ENCODE results near the gene ST3GAL4.
"Not testable (repeated sequence)": the region's sequence is repeated elsewhere in the genome, so short reads cannot be mapped to it uniquely, and the experiment has no call there.

The ST3GAL4 gene, protein sequence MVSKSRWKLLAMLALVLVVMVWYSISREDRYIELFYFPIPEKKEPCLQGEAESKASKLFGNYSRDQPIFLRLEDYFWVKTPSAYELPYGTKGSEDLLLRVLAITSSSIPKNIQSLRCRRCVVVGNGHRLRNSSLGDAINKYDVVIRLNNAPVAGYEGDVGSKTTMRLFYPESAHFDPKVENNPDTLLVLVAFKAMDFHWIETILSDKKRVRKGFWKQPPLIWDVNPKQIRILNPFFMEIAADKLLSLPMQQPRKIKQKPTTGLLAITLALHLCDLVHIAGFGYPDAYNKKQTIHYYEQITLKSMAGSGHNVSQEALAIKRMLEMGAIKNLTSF

DNA sequence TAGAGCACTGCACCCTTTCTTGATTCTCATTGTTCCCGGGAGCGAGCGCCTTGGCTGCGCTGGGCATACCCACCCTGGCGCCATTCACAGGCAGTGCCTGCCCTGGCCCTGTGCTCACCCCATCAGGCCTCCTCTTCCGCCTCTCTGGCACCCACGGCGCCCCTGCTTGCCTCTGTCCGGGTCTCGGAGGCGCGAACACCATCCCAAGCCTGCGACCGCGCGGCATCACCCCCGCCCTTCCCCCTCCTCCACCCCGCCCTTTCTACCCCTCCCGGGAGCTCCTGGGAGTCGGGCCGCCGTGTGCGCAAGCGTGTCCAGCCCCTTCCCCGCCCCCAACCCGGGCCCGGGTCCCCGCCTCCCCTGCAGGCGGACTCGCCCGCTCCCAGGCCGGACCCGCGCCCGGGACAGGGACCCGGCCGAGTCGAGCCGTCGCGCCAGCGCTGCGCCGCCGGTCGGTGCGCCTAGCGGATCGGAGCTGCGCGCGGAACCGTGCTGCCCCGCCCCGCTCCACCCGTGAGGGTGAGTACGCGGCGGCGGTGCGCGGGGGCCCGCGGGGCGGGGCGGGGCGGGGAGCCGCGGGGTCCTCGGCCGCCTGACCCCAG is at the start of gene ST3GAL4:
ST3GAL4 (plus strand) TSS at position 363 of the 602 bp plus-strand sequence. CDS start 50,470 bp downstream, outside the sequence.
- DNase-seq, result peak; percentile 67 to 88 (median 83)

DNA sequence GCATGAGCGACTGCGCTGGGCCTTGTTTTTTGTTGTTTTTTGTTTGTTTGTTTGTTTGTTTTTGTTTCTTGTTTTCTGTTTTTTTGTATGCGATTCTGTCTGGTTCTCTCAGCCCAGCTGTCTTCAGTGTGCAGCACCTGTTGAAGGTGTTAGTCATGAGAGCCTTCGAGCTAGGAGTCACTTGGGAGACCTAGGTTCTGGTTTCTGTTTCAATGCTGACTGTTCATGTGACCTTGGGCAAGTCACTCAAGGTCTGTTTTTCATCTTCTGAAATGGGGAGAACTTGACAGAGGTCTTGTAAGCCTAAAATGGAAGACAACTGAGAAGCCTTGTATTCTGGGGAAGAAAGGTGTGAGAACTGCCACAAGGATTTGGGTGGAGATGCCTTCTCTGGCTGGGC is 49.8 kb upstream of the ST3GAL4 start:
- DNase-seq, result no peak

DNA sequence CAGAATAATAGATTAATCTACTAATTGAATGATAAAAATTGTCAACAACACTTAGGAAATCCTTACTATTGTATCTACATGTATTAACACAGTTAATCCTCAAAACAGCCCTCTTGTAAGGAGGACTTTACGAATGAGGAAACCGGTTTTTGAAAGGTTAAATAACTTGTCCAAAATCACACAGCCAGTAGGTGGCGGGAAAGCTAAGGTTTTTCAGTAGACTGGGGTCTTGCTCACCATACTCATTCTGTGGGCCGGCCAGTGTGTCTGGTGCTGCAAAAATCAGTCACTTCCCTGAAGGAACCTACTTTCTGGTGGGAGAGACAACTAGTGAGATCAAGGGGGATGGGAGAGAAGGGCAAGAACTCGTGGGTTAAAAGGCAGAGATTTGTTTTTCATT is 47.8 kb upstream of the ST3GAL4 start:
- DNase-seq, result peak in 2 of 3 experiments; percentile 18 to 52

DNA sequence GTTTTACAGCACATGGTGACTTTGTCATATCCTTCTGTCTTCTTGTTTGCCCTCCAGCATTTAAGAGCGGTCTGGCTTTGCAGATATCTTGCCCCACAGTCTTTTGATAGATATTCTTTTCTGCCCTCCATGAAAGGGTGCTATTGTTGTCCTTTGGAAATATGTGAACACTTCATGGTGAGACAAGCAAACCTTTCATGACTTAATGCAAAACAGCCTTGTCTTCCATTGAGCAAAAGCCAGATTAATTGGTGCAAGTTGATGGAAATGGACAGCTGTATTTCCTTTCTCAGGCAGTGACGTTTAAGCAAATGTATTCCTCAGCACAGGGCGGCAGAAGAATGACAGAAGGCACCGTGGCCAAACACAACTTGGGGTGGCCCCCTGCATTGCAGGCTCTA is 47.2 kb upstream of the ST3GAL4 start:
- no peak for DNase-seq

DNA sequence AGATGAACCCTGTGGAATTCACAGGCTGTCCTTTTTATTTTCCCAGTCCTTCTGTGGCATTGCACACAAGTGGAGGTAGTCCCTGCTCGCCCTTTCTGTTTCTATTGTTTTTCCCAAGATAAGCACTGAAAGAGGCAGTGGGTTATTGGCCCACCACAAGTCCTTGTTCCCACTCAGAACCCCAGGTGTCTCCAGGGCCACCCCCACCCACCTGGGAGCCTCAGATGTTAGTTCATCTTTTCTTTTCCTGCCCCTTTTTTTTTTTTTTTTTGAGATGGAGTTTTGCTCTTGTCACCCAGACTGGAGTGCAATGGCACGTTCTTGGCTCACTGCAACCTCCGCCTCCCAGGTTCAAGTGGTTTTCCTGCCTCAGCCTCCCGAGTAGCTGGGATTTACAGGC is 46.7 kb upstream of the ST3GAL4 start:
- not testable (repeated sequence) for DNase-seq

DNA sequence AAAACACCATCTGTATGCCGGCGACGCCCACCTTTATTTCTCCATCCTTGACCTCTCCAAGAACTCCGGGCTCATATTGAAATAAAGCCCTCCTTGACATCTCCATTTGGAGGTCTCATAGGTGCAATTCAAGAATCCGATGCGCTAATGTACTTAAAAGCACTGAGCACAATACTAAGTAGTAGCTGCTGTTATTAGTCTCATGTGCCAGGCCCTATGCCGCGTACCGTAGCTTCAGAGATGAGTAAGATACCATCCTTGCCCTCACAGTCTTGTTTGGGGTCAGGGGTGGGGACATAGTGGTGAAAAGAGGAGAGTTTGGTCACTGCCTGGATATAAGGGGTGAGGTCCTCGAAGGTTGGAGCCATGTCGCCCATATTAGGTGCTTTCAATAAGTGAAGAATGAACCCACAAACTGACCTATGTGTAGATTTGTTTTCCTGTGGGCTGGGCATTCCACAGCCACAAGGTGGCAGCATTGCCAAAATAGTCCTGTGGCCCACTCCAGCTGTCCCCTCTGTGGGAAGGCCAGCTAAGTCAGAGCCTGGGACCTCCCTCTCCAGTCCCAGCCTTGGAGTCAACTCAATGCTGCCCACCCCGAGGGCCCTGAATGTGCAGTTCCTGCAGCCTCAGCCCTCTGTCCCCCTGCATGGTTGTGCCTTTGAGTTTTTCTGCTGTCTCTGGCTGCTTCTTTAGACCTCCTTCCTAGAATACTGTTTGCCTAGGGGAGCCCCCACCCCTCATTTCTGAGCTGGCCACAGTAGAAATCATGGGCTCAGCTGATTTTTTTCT is 45.1 kb upstream of the ST3GAL4 start:
- DNase-seq, result peak; percentile 54 to 81 (median 63)

DNA sequence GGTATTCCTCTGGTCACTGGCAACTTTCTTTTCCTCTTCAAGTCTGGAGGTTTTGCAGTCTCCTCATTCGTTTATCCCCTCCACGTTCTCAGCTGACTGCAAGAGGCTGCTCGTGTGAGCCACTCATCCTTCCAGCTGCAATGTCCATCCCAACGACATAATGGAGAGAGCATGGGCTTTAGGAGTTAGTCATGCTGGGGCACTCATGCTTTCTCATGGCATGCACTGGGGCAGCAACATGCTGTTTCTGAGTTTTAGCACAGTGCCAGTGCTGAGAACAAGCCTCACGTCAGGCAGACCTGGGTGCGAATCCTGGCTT is 44.5 kb upstream of the ST3GAL4 start:
- DNase-seq, result no peak

DNA sequence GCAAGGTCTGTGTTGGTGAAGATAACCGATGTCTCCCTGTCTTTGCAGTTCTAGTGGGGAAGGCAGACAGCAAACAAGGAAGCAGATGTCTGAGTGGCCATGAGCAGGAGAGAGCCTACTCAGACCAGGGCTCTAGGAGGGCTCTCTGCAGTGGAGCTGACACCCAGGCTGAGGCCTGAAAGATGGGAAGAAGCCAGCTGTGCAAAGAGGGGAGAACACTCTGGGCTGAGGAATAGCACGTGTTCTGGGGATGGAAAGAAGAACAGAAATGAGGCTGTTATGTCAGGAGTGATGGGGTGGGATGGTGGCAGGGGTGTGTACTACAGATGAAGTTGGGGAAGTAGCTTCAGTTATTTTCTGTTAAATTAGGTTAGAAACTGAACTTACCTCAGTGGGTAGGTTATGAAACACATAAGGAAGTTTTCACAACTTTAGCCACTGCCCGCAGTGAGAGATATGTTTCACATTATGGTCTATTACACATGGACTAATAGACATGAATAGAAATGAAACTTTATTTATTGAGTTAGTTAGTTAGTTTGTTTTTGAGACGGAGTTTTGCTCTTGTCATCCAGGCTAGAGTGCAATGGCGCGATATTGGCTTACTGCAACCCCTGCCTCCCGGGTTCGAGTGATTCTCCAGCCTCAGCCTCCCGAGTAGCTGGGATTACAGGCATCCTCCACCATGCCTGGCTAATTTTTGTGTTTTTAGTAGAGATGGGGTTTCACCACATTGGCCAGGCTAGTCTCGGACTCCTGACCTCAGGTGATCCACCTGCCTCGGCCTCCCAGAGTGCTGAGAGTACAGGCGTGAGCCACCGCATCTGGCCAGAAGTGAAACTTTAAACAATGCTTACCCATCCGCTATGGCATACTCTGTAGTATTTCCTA is 43.8 kb upstream of the ST3GAL4 start:
- no peak for DNase-seq

DNA sequence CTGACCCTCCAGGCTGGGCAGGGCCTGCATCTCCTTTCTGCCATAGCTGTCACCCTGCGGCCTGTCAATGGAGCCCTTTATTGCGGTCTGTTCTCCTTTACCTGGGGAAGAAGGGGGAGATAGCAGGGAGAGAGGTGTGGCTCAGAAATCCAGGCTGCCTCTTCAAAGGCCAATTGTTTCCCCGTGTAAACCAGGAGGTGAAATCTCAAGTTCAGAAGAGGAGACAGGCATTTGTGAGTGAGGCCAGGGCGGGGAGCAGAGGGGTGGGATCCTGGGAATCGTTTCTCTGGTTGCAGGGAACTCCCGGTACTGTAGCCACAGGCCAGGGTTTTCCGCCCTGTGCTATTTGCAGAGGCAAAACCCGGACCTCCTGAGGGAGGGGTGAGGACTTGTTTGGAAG is 42.5 kb upstream of the ST3GAL4 start:
- DNase-seq, result no peak

DNA sequence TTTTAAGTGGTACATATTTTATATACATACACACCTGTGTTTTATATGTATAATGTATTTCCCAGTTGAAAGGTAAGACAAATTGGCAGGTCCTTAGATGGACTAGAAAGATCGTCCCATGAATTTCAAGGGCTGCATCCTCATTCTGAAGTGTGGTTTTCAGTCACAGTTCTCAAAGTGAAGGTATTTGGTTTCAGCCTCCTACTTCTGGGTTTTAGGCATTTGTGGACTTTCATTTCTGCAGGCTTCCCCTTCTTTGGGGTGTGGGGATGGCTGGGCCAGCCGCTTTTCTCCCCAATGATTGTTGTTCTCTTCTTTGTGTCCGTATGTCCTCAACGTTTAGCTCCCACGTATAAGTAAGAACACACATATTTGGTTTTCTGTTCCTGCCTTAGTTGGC is 41.7 kb upstream of the ST3GAL4 start:
- DNase-seq, result no peak

DNA sequence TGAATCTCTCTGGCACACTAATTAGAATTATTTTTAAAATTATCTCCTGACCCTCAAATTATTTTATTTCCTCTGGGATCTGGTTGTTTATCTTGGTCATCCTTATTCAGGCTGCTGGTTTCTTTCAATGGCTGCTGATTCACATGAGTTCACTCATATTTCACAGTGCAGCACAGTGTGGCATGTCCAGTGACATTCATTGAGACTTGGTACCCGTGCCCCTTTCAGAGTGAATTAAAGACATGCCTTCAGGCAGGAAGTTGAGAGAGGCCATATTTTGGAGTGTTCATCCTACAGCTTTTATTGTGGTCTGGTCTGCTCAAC is 38.1 kb upstream of the ST3GAL4 start:
- DNase-seq, result no peak

DNA sequence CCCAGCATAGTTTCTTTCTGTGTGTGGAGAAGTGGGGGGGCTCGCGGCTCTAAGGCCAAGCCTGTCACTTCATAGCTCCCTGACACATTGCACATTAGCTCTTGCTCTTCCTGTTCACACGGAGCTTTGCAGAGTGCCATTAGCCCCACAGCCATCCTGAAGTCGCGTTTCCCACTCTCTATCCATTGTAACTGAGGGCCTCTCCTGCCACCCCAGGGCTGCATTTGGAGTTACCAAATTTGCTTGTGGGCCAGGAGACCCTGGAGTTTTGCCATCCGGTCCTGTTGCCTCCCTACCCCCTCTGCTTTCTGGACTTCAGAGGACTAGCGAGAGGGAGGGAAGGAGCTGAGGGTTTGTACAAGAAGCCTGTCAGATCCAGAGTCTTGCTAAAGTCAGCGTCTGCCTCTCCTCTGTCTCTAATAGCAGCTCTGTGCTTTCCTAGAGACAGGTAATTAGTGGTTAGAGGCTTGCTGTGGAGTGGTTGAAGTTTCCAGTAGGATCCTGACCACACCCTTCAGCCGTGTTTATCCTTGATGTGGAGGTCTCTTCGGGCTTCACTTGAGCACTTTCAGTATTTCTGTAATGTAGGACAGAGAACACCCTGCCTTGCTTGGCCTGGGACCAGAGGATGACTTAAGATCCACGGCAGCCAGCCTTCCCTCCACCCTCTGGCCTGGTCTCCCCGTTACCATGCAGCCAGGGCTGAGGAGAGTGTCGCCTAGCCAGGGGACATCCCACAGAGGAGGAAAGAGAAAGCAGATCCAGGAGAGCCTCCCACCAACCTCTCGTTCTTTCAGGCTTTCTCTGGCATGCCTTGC is 37.5 kb upstream of the ST3GAL4 start:
- DNase-seq, result peak; percentile 25 to 51 (median 48)

DNA sequence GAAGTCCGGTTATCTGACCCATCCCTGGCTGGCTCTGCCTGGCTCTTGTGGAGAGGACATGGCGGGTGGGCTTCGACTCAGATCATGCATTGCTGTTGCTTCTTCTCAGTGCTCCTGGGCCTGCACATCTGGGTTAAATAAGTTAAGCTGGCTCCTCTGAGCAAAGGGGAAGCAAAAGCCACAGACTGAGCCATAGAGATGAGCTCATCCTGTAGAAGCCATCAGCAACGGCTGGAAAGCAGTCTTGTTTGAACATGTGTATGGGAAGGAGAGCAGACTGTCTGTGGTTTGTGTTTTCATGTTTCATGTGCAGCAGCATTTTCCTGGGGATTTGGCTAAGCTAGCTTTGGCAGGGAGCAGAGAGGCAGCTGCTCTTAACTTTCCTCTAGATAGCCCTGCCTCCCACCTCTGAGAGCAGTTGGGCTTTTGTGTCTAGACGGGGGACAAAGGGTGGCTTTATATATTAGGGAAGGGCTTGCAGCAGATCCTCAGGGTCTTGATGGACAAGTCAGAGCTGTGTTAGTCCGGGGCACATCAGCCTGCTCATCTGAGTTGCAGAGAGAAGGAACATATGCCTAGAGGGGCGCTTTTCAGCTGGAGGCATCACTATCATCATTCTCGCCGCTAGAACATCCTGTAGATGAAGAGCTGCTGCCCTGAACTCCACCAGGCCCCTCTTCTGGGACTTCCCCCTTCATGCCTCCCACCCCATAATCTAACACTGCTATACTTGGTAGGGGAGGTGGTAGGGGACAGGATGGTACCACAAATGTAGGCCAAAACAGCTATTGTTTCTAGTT is 36.7 kb upstream of the ST3GAL4 start:
- DNase-seq, result no peak

DNA sequence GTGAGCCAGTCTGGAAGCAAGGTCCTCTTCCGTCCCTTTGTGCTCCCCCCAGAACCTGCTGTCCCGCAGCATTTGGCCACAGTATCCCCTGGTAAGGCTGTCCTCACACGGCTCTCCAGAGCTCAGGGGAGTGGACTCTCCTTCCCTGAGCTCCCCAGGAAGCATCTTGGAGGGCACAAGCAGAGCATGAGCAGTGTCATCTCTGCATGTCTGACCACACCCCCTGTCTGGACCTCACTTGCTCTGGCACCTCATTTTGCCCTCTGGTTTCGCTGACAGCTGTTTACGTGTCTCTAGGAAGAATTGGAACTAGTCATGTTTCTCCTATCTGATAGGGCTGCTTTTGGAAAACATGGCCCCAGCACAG is 36.1 kb upstream of the ST3GAL4 start:
- no peak for DNase-seq

DNA sequence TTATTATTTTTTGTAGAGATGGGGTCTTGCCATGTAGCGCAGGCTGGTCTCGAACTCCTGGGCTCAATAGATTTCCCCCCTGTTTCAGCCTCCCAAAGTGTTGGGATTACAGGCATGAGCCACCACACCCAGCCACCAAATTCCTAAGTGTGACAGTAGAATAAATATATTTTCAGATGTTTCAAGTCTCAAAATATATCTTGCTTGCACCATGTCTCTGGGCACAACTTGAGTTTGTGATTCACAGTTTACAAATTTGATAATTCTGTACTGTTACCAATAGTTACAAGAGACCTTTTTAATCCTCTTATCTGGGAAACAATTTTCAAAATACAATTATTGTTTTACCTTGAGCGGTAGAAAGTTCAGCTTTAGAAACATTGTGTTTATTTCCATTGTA is 32.5 kb upstream of the ST3GAL4 start:
- no peak for DNase-seq

DNA sequence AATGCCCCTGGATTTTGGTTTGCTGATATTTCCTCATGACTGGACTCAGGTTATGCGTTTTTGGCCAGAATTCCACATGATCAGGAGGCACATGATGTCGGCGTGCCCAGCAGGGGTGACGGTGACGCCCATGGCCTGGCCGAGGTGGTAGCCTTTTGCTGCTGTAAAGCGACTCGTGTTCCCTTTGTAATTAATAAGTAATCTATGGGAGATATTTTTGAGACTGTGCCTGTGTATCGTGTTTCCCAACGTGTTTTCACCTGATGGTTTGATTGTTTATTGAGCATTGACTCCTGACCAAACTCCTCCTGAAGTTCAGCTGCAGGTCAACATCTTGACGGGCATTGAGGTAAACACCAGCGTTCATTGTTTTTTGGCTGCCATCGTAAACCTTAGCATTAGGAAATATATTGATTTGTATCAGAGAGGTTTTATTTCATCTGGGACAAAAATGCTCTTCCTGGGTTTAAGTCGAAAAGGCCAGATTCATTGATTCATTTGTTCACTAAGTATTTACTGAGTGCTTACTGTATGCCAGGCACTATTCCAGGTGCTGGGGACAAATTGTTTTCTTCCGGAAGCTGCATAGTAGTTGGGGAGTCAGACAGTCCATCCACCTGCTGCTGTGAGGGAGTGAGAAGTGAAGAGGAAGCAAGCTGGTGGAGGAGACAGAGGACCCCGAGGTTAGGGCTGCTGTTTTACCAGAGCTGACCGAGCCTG is 28.0 kb upstream of the ST3GAL4 start:
- no peak for DNase-seq

DNA sequence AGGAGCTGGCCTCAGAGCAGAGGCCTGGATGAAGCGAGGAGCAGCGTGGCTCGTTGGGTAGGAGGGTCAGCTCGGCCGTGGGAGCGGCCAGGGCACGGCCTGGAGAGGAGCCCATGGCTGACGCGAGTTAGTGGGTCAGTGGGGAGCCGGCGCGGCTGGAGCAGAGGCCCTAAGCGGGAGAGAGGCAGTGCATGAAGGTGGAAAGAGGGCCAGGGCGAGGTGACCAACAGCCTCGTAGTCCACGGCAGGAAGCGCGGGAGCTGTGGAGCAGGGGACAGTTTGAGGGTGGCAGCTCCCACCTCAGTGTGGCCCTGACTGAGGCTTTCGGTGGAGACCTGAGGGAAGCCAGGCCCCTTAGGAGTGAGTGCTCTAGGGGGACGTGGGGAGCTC is 27.5 kb upstream of the ST3GAL4 start:
- DNase-seq, result no peak

DNA sequence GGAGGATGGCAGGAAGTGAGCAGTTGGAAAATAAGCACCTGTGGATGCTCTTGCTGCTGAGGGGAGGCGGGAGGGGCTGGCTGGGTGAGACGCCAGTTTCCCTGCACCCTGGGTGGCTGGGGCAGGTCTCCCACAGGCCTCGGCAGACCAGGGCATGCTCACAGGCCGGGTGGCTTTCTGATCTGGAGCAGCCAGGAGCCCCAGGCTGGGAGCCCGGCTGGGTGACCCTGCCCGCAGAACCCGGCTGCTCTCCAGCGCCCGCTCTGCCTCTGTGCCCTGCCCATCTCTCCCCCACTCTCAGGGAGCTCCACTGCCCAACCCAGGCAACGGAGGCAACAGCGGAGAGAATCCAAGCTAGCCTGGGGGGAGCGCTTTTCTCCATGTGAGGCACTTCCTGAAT is 27.0 kb upstream of the ST3GAL4 start:
- DNase-seq, result peak in 2 of 3 experiments; percentile 72 to 83

DNA sequence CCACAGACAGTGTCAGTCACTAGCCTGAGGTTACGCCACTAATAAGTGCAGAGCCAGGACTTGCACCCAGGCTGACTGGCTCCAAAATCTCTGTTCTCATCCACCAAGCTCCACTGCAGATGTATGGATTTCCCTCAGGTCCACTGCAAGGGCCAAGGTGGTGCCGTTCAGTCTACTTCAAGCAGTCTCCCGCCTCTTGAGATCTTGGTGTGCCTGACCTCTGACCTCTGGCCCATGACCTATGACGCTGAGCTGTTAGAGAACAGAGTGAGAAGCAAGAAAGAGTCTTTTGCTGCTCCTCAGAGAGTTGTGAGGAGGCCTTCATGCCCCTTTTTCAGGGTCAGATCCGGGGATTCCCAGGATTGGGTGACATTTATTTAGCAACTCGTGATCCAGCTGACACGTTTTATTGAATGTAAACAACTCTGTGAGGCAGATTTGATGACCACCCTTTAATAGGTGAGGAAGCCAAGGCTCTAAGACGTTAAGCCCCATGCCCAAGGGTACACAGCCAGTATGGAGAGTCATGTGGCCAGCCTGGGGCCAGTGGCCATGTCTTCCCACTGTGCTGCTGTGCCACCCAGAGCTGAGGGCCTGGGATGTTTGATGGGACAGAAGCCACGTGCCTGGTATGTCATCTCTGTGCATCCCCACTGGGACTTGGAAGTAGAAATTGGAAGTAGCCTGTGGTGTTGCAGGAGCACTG is 26.4 kb upstream of the ST3GAL4 start:
- no peak for DNase-seq

DNA sequence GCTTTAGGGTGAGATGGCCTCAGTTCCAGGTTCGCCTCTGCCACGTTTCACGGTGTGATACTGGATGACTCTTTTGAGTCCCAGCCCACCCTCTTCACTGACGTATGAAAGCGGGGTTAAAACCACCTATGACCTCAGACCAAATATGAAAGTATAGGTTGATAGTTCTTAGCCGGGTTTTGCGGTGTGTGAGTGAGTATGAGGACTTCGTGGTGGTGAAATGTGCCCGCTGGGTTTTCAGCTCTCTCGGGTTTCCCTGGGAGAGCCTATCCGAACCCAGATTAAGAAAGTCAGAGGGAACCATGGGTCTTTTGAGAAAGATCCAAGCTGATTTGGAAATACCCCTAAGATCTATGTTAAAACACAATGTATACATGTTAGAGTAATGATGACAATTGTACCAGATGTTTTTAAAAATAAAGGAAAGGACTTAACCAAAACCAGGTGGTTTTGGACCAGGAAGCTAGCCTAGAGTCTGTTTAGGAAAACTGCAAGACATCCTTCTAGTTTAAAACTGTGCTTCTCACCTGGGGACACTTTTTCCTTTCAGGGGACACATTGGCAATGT is 25.8 kb upstream of the ST3GAL4 start:
- DNase-seq, result no peak
